Activated T-cell treated with anti-CD3 and anti-CD28 coated beads, Interleukin-2, amount 50 U/mL, for 4 hours (primary cell): Measurements from ENCODE around the gene ANKRD42. TPM values are rescaled to one million over a fixed set of nuclear protein-coding genes. Genes with fewer than 3 reads are reported as not detected.
"Not testable (repeated sequence)": the region's sequence is repeated elsewhere in the genome, so short reads cannot be mapped to it uniquely, and the experiment has no call there.

ENCODE experiments used
- ATAC-seq, 2 donors: fragments of 200-7000 bp; cut with Tn5 transposase; one replicate each; pipeline ENCODE4 v1.10.0; 2021
- DNase-seq: peaks from one replicate; pipeline ENCODE4 v3.0.0-alpha.2; 2020
- H3K27me3 Mint-ChIP-seq: one replicate; pipeline ENCODE4 v1.8.0; 2021; ENCODE audit warnings: low read depth, mixed read lengths
- H3K36me3 Mint-ChIP-seq: one replicate; pipeline ENCODE4 v1.8.0; 2022; ENCODE audit warnings: mixed read lengths; ENCODE audit not compliant: insufficient read depth
- H3K4me1 Mint-ChIP-seq: one replicate; pipeline ENCODE4 v1.8.0; 2021; ENCODE audit warnings: low read depth, mixed read lengths
- H3K4me3 Mint-ChIP-seq: one replicate; pipeline ENCODE4 v1.8.0; 2021; ENCODE audit warnings: mild to moderate bottlenecking, moderate library complexity, mixed read lengths
- H3K9me3 Mint-ChIP-seq: one replicate; pipeline ENCODE4 v1.8.0; 2021; ENCODE audit warnings: mixed read lengths
- total RNA-seq, 3 donors: library from RNA; stranded (reverse); gene quantifications; one replicate each; pipeline ENCODE4 v1.2.1, GENCODE V29; 2021

The ANKRD42 gene
- total RNA-seq, 3 donors from 2014 or later: 5.3 to 8.4 (median 8.0) TPM

GRCh38 chr11:83192606-83193245, 786 bp upstream of the ANKRD42 start:
- Mint-ChIP-seq H3K4me1 (peaks cover 47% of the 10 kb centered on the region), H3K27me3 (no peaks in the 10 kb centered on the region), H3K36me3 (peaks cover 24% of the 10 kb centered on the region), H3K9me3 (no peaks in the 10 kb centered on the region), H3K4me3 (peak overlapping the region; percentile 100)
- ATAC-seq (no peak), DNase-seq (no peak)

GRCh38 chr11:83194281-83195142, 1.0 kb downstream of the ANKRD42 start:
- Mint-ChIP-seq H3K4me3 (peak overlapping the region; percentile 100), H3K27me3 (no peaks in the 10 kb centered on the region), H3K36me3 (peaks cover 24% of the 10 kb centered on the region), H3K9me3 (no peaks in the 10 kb centered on the region), H3K4me1 (peaks cover 47% of the 10 kb centered on the region)
- DNase-seq: peak; percentile 31
- peak; percentile 66 to 73 for ATAC-seq

- DNase-seq: no peak
- ATAC-seq: no peak
These were observed 1.6 kb downstream of the ANKRD42 start for GRCh38 chr11:83195143-83195466.

GRCh38 chr11:83195649-83196048, 2.1 kb downstream of the ANKRD42 start:
- peak overlapping the region; percentile 100 for H3K4me3 Mint-ChIP-seq
- no peaks in the 10 kb centered on the region for H3K27me3 Mint-ChIP-seq
- H3K9me3 Mint-ChIP-seq: no peaks in the 10 kb centered on the region
- H3K36me3 Mint-ChIP-seq: peaks cover 31% of the 10 kb centered on the region
- H3K4me1 Mint-ChIP-seq: peaks cover 47% of the 10 kb centered on the region
- ATAC-seq: no peak
- no peak for DNase-seq

More at GRCh38 chr11:83195143-83195466, 1.6 kb downstream of the ANKRD42 start:
- H3K4me1 Mint-ChIP-seq: peaks cover 47% of the 10 kb centered on the region
- peaks cover 29% of the 10 kb centered on the region for H3K36me3 Mint-ChIP-seq
- no peaks in the 10 kb centered on the region for H3K9me3 Mint-ChIP-seq
- H3K27me3 Mint-ChIP-seq: no peaks in the 10 kb centered on the region
- peak overlapping the region; percentile 100 for H3K4me3 Mint-ChIP-seq

GRCh38 chr11:83200035-83200434, 6.5 kb downstream of the ANKRD42 start:
- no peak for ATAC-seq
- no peak for DNase-seq
- Mint-ChIP-seq H3K4me1 (peaks cover 23% of the 10 kb centered on the region), H3K27me3 (no peaks in the 10 kb centered on the region), H3K9me3 (no peaks in the 10 kb centered on the region), H3K4me3 (no peak overlapping the region), H3K36me3 (peaks cover 33% of the 10 kb centered on the region)

GRCh38 chr11:83205608-83206185, 12.2 kb downstream of the ANKRD42 start:
- no peak overlapping the region for H3K4me3 Mint-ChIP-seq

GRCh38 chr11:83206221-83206620, 12.7 kb downstream of the ANKRD42 start:
- Mint-ChIP-seq H3K4me3 (no peak overlapping the region), H3K9me3 (no peaks in the 10 kb centered on the region), H3K4me1 (peaks cover 2% of the 10 kb centered on the region), H3K27me3 (no peaks in the 10 kb centered on the region), H3K36me3 (peaks cover 37% of the 10 kb centered on the region)
- DNase-seq (no peak), ATAC-seq (no peak)

More at GRCh38 chr11:83205608-83206185, 12.2 kb downstream of the ANKRD42 start:
- Mint-ChIP-seq H3K36me3 (peaks cover 41% of the 10 kb centered on the region), H3K27me3 (no peaks in the 10 kb centered on the region), H3K9me3 (no peaks in the 10 kb centered on the region), H3K4me1 (peaks cover 2% of the 10 kb centered on the region)
- DNase-seq: no peak
- no peak for ATAC-seq

- peaks cover 35% of the 10 kb centered on the region for H3K36me3 Mint-ChIP-seq
These were observed 13.4 kb downstream of the ANKRD42 start for GRCh38 chr11:83206771-83207382.

GRCh38 chr11:83219095-83219494, 25.6 kb downstream of the ANKRD42 start:
- ATAC-seq (no peak), DNase-seq (no peak)
- Mint-ChIP-seq H3K36me3 (peaks cover 4% of the 10 kb centered on the region), H3K27me3 (no peaks in the 10 kb centered on the region), H3K4me1 (no peaks in the 10 kb centered on the region), H3K9me3 (no peaks in the 10 kb centered on the region), H3K4me3 (no peak overlapping the region)

More at GRCh38 chr11:83206771-83207382, 13.4 kb downstream of the ANKRD42 start:
- H3K4me1 Mint-ChIP-seq, H3K27me3 Mint-ChIP-seq, H3K9me3 Mint-ChIP-seq, DNase-seq, ATAC-seq, H3K4me3 Mint-ChIP-seq: not testable (repeated sequence)

GRCh38 chr11:83220260-83220659, 26.7 kb downstream of the ANKRD42 start:
- Mint-ChIP-seq H3K27me3 (no peaks in the 10 kb centered on the region), H3K36me3 (peaks cover 1% of the 10 kb centered on the region), H3K9me3 (no peaks in the 10 kb centered on the region), H3K4me3 (no peak overlapping the region), H3K4me1 (no peaks in the 10 kb centered on the region)
- ATAC-seq (no peak), DNase-seq (no peak)

GRCh38 chr11:83221694-83222093, 28.2 kb downstream of the ANKRD42 start:
- DNase-seq (no peak), ATAC-seq (no peak)
- no peaks in the 10 kb centered on the region for H3K9me3 Mint-ChIP-seq
- no peaks in the 10 kb centered on the region for H3K36me3 Mint-ChIP-seq
- H3K27me3 Mint-ChIP-seq: no peaks in the 10 kb centered on the region
- no peaks in the 10 kb centered on the region for H3K4me1 Mint-ChIP-seq
- H3K4me3 Mint-ChIP-seq: no peak overlapping the region

- H3K4me3 Mint-ChIP-seq: no peak overlapping the region
- H3K9me3 Mint-ChIP-seq: no peaks in the 10 kb centered on the region
- no peak for DNase-seq
- H3K36me3 Mint-ChIP-seq: no peaks in the 10 kb centered on the region
- H3K27me3 Mint-ChIP-seq: no peaks in the 10 kb centered on the region
- no peaks in the 10 kb centered on the region for H3K4me1 Mint-ChIP-seq
- no peak for ATAC-seq
These were observed 29.0 kb downstream of the ANKRD42 start for GRCh38 chr11:83222499-83222898.

- Mint-ChIP-seq H3K9me3 (no peaks in the 10 kb centered on the region), H3K4me3 (no peak overlapping the region), H3K36me3 (peaks cover under 1% of the 10 kb centered on the region), H3K4me1 (no peaks in the 10 kb centered on the region), H3K27me3 (no peaks in the 10 kb centered on the region)
- ATAC-seq (no peak), DNase-seq (no peak)
These were observed 29.9 kb downstream of the ANKRD42 start for GRCh38 chr11:83223457-83223856.

- no peak for ATAC-seq
- H3K4me1 Mint-ChIP-seq: no peaks in the 10 kb centered on the region
These were observed 42.3 kb downstream of the ANKRD42 start for GRCh38 chr11:83235825-83236224.

More at GRCh38 chr11:83235825-83236224, 42.3 kb downstream of the ANKRD42 start:
- no peak for DNase-seq
- Mint-ChIP-seq H3K9me3 (no peaks in the 10 kb centered on the region), H3K27me3 (no peaks in the 10 kb centered on the region), H3K4me3 (no peak overlapping the region), H3K36me3 (peaks cover 5% of the 10 kb centered on the region)
